Neuron (in vitro differentiated cells): ENCODE results near the gene FBXL12.
"Not testable (repeated sequence)": the region's sequence is repeated elsewhere in the genome, so short reads cannot be mapped to it uniquely, and the experiment has no call there.

ENCODE experiments used
- H2AFZ ChIP-seq: one replicate; pipeline ENCODE4 v1.6.1; 2013; ENCODE audit warnings: low read depth, mild to moderate bottlenecking, inconsistent platforms, low read length, moderate library complexity
- H3K27me3 ChIP-seq: one replicate; pipeline ENCODE4 v1.6.1; 2013; ENCODE audit warnings: low read length; ENCODE audit not compliant: insufficient read depth
- H3K36me3 ChIP-seq: one replicate; pipeline ENCODE4 v1.6.1; 2013; ENCODE audit warnings: low read length; ENCODE audit not compliant: insufficient read depth
- H3K4me1 ChIP-seq: one replicate; pipeline ENCODE4 v1.6.1; 2013; ENCODE audit warnings: low read length; ENCODE audit not compliant: insufficient read depth
- H3K4me3 ChIP-seq: 2 replicates; pipeline ENCODE4 v1.5.1; 2013; ENCODE audit warnings: mild to moderate bottlenecking, low read length, moderate library complexity
- H3K9me3 ChIP-seq: one replicate; pipeline ENCODE4 v1.6.1; 2013; ENCODE audit warnings: low read length

FBXL12 gene

GRCh38 chr19:9850235-9850959 is 31.5 kb upstream of the FBXL12 start:
- Histone ChIP-seq H3K9me3 (peaks cover 2% of the 10 kb centered on the region), H2AFZ (no peak overlapping the region), H3K4me1 (no peaks in the 10 kb centered on the region), H3K4me3 (no peak overlapping the region), H3K36me3 (peaks cover 29% of the 10 kb centered on the region), H3K27me3 (no peaks in the 10 kb centered on the region)

- no peak overlapping the region for H2AFZ ChIP-seq
- H3K4me3 ChIP-seq: no peak overlapping the region
- no peaks in the 10 kb centered on the region for H3K27me3 ChIP-seq
- H3K9me3 ChIP-seq: peaks cover 2% of the 10 kb centered on the region
- peaks cover 34% of the 10 kb centered on the region for H3K36me3 ChIP-seq
- no peaks in the 10 kb centered on the region for H3K4me1 ChIP-seq
Observed at GRCh38 chr19:9849791-9850190, 30.9 kb upstream of the FBXL12 start.

- Histone ChIP-seq H3K4me1 (no peaks in the 10 kb centered on the region), H3K9me3 (no peaks in the 10 kb centered on the region), H3K4me3 (no peak overlapping the region), H3K27me3 (no peaks in the 10 kb centered on the region), H2AFZ (no peak overlapping the region), H3K36me3 (peaks cover 44% of the 10 kb centered on the region)
Observed at GRCh38 chr19:9848762-9849161, 29.9 kb upstream of the FBXL12 start.

- H2AFZ ChIP-seq: no peak overlapping the region
Observed at GRCh38 chr19:9848060-9848459, 29.2 kb upstream of the FBXL12 start.

GRCh38 chr19:9847087-9847671 is 28.3 kb upstream of the FBXL12 start:
- Histone ChIP-seq H3K36me3 (peaks cover 58% of the 10 kb centered on the region), H3K27me3 (no peaks in the 10 kb centered on the region), H3K4me3 (no peak overlapping the region), H3K4me1 (no peaks in the 10 kb centered on the region), H2AFZ (no peak overlapping the region), H3K9me3 (no peaks in the 10 kb centered on the region)

More at GRCh38 chr19:9848060-9848459, 29.2 kb upstream of the FBXL12 start:
- Histone ChIP-seq H3K4me1 (no peaks in the 10 kb centered on the region), H3K27me3 (no peaks in the 10 kb centered on the region), H3K9me3 (no peaks in the 10 kb centered on the region), H3K4me3 (no peak overlapping the region), H3K36me3 (peaks cover 49% of the 10 kb centered on the region)

GRCh38 chr19:9843626-9844273 is 24.9 kb upstream of the FBXL12 start:
- not testable (repeated sequence) for H3K27me3 ChIP-seq, H3K4me1 ChIP-seq, H2AFZ ChIP-seq, H3K4me3 ChIP-seq, H3K9me3 ChIP-seq
- peaks cover 79% of the 10 kb centered on the region for H3K36me3 ChIP-seq

GRCh38 chr19:9842834-9843625 is 24.2 kb upstream of the FBXL12 start:
- no peak overlapping the region for H2AFZ ChIP-seq
- H3K27me3 ChIP-seq: no peaks in the 10 kb centered on the region
- H3K4me1 ChIP-seq: no peaks in the 10 kb centered on the region
- H3K36me3 ChIP-seq: peaks cover 81% of the 10 kb centered on the region
- H3K9me3 ChIP-seq: no peaks in the 10 kb centered on the region
- H3K4me3 ChIP-seq: no peak overlapping the region

- Histone ChIP-seq H2AFZ (no peak overlapping the region), H3K9me3 (no peaks in the 10 kb centered on the region), H3K4me1 (peaks cover 10% of the 10 kb centered on the region), H3K27me3 (no peaks in the 10 kb centered on the region), H3K4me3 (no peak overlapping the region), H3K36me3 (peaks cover 58% of the 10 kb centered on the region)
Observed at GRCh38 chr19:9839415-9839814, 20.5 kb upstream of the FBXL12 start.

- Histone ChIP-seq H3K4me3 (no peak overlapping the region), H3K4me1 (peaks cover 17% of the 10 kb centered on the region), H3K27me3 (no peaks in the 10 kb centered on the region), H3K9me3 (no peaks in the 10 kb centered on the region), H3K36me3 (peaks cover 50% of the 10 kb centered on the region), H2AFZ (no peak overlapping the region)
Observed at GRCh38 chr19:9838324-9838723, 19.4 kb upstream of the FBXL12 start.

GRCh38 chr19:9836021-9836420 is 17.1 kb upstream of the FBXL12 start:
- Histone ChIP-seq H3K36me3 (peaks cover 30% of the 10 kb centered on the region), H3K27me3 (no peaks in the 10 kb centered on the region), H3K4me3 (peak overlapping the region; percentile 70), H2AFZ (no peak overlapping the region), H3K9me3 (no peaks in the 10 kb centered on the region), H3K4me1 (peaks cover 17% of the 10 kb centered on the region)

GRCh38 chr19:9835507-9835949 is 16.6 kb upstream of the FBXL12 start:
- no peaks in the 10 kb centered on the region for H3K27me3 ChIP-seq
- H3K9me3 ChIP-seq: no peaks in the 10 kb centered on the region
- H3K4me3 ChIP-seq: peak overlapping the region; percentile 70
- peaks cover 27% of the 10 kb centered on the region for H3K36me3 ChIP-seq
- peak overlapping the region; percentile 35 for H2AFZ ChIP-seq
- H3K4me1 ChIP-seq: peaks cover 17% of the 10 kb centered on the region

- no peaks in the 10 kb centered on the region for H3K27me3 ChIP-seq
- peak within 1 kb of the TSS; percentile 35 for H2AFZ ChIP-seq
- peaks cover 17% of the 10 kb centered on the region for H3K4me1 ChIP-seq
- H3K9me3 ChIP-seq: no peaks in the 10 kb centered on the region
- H3K36me3 ChIP-seq: peaks cover 28% of the 10 kb centered on the region
- peak within 1 kb of the TSS; percentile 70 for H3K4me3 ChIP-seq
Observed at GRCh38 chr19:9834726-9835506, 16.0 kb upstream of the FBXL12 start, which contains the start of gene PIN1. TSS of gene PIN1 (plus strand) at chr19:9835318. CDS start at chr19:9835345, 27 bp downstream.
